HG02884 (cell line): ENCODE results near the gene TOR4A.

Experiments
- ATAC-seq: cut with Tn5 transposase; IDR thresholded peaks from one replicate; pipeline ENCODE4 v1.9.1; 2021; ENCODE audit warnings: mild to moderate bottlenecking, moderate library complexity; ENCODE audit not compliant: unreplicated experiment

The TOR4A gene

DNA sequence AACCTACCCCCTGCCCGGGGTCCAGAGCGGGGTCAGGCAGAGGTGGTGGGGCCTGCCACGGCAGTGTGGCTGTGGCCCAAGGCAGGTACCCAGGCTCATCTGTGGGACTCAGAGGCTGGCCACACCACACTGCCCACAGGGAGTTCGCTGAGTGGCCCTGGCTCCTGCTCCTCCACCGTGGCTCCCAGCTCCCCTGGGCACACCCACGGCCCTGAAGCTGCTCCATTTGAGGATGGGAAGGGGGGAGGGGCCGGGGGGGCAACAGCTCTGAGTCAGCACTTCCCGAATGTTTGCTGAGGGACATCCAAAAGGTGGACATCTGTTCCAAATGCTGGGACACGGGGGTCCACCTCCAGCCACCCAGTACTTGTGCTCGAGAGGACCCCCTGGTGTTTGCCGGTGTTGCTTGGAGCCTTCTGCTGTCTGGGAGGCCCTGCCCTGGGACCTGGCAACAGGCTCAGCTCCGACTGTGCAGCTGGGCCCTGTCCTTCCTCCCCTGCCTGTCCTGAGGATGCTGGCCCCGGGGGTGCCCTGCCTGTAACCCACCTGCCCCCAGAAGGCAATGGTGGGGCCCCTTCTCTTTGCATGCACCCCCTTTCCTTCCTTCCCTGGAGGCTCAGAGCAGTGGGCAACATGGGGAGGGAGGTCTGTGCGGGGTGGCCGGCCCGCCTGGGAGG lies 27.0 kb downstream of the TOR4A start:
- ATAC-seq = no peak

DNA sequence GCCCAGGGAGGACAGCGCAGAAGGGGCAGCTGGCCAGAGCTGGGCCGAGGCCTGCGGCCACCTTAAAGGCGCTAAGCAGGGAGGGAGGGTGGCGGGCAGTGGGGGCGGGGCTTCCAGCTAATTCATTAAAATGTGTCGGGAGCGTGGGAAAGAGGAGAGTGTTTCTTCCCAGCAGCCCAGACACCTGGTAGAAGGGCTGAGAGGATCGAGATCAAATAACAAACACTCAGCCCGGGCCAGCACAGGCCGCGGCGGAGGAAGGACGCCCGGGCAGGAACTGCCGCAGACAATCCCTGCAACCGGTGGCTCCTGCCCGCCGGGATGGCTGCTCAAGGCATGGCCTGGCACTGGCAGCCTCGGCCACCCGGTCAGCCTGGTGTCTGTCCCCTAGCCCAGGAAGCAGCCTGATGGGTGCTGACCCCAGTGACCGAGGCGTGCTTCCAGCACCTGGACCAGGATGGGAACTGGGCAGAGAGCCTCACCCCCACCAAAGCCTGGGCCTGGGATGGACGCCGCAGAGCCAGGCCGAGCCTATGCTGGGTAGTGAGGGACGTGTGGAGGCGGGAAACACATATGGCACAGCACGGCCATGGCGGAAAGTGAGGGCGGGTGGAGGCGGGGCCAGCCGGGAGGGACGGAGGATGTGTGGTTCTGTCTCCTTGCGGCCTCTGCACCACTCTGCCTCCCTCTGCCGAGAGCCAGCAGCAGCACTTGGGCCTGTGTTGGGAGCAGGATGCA lies 27.7 kb downstream of the TOR4A start:
- no peak for ATAC-seq

- ATAC-seq = no peak
Measured at GRCh38 chr9:137305798-137306065, 28.2 kb downstream of the TOR4A start.

- no peak for ATAC-seq
Measured at GRCh38 chr9:137306066-137306849, 28.7 kb downstream of the TOR4A start.

DNA sequence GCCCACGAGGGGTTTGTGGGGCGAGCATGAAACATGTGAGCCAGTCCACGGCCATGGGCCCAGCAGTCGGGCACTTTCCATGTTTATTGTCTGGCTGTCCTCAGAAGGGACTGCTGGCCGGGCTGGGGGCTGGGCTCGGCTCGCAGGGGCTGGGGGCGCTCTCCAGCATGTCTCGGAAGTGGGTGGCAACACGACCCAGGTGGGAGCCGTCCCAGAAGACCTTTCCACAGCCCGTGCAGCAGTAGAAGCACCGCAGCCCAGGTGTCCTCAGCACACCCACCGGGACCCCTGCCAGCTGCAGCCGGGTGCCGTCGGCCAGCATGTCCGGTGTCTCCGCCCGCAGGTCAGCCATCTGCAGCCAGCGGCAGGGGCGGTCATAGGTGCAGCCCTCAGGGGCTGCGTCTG lies 29.3 kb downstream of the TOR4A start:
- ATAC-seq = no peak

GRCh38 chr9:137307255-137308056 lies 29.9 kb downstream of the TOR4A start:
- ATAC-seq = no peak

GRCh38 chr9:137308057-137308619 lies 30.6 kb downstream of the TOR4A start:
- ATAC-seq = no peak

- ATAC-seq = no peak
Measured at GRCh38 chr9:137309368-137310188, 32.1 kb downstream of the TOR4A start.

DNA sequence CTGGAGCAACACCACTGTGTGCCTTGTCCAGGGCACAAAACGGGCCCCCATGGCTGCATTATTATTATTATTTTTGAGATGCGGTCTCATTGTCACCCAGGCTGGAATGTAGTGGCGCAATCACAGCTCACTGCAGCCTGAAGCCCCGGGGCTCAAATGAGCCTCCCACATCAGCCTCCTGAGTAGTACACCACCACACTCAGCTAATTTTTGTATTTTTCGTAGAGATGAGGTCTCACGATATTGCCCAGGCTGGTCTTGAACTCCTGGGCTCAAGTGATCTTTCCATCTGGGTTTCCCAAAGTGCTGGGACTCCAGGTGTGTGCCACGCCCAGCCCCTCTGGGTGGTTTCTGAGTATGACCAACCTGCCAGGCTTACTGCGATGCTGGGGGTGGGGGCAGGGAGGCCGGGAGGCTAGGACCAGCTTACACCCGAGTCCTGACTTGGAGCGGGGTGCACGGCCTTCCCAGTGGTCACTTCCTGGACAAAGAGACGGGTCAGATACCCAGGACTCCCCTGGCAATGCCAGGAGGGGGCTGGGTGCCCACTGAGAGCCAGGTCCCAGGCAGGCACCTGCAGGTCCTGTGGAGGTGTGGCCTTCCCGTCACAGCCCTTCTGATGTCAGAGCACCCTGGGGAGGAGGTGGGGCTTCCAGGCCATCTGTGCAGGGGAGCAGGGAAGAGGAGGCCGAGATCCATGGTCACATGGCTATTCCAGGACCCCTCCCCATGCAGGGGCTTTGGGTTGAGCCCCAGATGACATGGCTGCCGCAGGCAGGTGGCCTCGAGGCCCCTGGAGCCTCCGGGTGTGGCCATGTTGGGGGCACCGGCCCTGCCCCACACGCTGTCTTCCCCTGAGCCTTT lies 32.9 kb downstream of the TOR4A start:
- no peak for ATAC-seq

GRCh38 chr9:137311171-137311985 lies 33.9 kb downstream of the TOR4A start:
- no peak for ATAC-seq

- ATAC-seq = no peak
Measured at GRCh38 chr9:137311986-137312851, 34.7 kb downstream of the TOR4A start.

DNA sequence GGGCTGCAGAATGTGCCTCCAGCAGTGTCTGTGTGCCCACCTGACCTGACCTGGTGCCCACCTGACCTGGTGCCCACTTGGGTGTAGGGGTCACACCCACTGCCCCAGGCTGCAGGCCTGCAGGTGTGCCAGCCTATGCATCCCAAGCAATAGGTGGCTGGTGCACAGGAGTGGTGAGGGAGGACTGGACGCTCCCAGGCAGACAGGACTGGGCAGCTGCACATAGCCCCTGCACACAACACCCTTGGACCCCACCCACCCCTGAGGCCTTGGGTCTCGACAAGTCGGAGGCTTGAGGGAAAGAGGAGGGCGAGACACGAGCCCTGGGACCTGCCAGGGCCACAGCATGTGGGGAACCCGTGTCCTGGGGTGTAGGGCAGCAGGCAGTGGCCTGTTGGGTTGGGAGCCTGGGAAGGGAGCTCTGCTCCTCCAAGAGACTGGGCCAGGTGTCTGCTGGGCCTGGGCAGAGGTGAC lies 35.4 kb downstream of the TOR4A start:
- no peak for ATAC-seq

- ATAC-seq = no peak
Measured at GRCh38 chr9:137313326-137313936, 35.9 kb downstream of the TOR4A start.

- no peak for ATAC-seq
Measured at GRCh38 chr9:137313956-137314560, 36.5 kb downstream of the TOR4A start.

- ATAC-seq = no peak
Measured at GRCh38 chr9:137314561-137315560, 37.3 kb downstream of the TOR4A start.
